GM12872 (cell line): ENCODE results near the gene FXYD5.

Experiments used
- TF ChIP-seq, protein P1 (sequence below): IDR thresholded peaks from 3 replicates; pipeline ENCODE4 v1.5.1; 2011; ENCODE audit warnings: low read depth, mild to moderate bottlenecking, low read length, moderate library complexity; ENCODE audit not compliant: insufficient read depth

The FXYD5 gene

DNA sequence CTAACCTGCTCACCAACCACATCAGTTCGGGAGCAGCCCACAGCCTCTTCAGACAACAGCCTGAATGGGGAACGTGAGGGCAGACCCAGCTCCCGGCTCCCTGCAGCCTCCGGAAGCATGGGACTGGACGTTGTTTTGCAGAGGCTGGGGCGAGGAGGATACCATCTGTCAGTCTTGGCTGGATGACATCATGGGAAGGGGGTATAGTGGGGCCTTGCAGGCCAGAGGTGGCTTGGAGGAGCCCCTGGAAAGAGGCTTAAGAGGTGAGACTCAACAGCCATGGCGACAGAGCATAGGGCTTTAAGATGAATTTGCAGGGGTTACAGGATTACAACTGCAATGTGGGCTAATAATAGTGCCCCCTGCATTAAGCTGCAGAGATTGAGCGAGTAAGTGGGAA lies 37.4 kb upstream of the FXYD5 start:
- TF ChIP-seq, protein P1, sequence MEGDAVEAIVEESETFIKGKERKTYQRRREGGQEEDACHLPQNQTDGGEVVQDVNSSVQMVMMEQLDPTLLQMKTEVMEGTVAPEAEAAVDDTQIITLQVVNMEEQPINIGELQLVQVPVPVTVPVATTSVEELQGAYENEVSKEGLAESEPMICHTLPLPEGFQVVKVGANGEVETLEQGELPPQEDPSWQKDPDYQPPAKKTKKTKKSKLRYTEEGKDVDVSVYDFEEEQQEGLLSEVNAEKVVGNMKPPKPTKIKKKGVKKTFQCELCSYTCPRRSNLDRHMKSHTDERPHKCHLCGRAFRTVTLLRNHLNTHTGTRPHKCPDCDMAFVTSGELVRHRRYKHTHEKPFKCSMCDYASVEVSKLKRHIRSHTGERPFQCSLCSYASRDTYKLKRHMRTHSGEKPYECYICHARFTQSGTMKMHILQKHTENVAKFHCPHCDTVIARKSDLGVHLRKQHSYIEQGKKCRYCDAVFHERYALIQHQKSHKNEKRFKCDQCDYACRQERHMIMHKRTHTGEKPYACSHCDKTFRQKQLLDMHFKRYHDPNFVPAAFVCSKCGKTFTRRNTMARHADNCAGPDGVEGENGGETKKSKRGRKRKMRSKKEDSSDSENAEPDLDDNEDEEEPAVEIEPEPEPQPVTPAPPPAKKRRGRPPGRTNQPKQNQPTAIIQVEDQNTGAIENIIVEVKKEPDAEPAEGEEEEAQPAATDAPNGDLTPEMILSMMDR: no peak

DNA sequence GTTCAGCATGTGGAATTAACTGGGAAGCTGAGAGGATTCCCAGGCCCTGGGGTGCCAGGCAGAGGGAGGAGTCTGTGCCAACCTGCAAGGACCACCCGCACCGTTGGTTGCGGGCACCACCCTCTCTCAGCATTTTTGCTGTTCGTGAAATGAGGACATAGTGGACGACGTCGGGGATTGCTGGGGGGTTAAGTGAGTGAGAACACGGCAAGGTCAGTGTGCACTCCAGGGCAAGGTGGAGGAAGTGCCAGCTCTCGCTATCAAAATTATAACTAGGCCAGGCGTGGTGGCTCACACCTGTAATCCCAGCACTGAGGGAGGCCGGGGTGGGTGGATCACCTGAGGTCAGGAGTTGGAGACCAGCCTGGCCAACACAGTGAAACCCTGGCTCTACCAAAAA lies 36.7 kb upstream of the FXYD5 start:
- TF ChIP-seq, protein P1: no peak

DNA sequence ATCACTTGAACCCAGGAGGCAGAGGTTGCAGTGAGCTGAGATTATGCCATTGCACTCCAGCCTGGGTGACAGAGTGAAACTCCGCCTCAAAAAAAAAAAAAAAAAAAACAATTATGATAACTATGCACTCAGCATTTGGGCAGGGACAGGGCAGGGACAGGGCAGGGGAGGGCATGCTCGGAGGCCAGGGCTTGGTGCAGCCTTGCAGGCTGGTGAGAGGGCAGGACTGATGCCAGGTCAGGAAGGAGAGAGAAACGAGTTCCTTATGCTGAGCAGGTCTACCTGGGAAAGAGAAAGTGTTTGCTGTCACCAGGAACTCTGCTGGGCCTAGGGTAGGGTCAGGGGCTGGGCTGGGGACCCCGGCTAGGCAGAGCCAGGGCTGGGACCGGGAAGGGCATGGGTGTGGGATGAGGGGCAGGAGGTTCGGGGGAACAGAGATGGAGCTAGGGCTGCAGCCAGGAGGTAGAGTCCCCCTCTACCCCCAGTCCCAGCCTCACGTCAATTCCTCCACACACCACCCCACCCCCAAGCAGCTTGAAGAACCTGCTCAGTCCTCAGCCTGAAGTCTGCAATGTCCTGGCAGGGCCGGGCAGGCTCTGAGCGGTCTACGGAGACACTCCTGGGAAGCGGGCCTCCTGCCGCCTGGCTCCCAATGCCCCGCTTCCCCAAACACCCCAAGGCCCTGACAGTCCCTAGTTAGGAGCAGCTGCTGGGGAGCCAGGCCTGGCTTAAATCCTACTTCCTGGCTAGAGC lies 36.1 kb upstream of the FXYD5 start:
- TF ChIP-seq, protein P1: no peak

DNA sequence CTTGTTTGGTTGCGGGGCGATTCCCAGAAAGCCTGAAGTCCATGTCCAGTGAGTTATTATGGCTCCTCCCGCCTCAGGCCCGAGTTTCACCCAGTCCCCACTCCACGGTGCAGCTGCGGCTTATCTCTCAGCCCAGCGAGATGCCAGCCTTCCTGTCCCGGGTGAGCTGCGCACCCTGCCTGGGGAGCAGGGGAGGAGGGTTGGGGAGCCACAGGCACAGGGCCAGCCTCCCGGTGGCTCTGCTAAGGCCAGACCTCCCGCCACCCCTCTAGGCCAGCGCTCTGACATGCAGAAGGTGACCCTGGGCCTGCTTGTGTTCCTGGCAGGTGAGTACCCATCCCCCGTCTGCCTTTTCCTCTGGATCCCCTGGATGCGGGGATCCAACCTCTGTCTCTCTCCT lies 35.4 kb upstream of the FXYD5 start:
- TF ChIP-seq, protein P1: no peak

DNA sequence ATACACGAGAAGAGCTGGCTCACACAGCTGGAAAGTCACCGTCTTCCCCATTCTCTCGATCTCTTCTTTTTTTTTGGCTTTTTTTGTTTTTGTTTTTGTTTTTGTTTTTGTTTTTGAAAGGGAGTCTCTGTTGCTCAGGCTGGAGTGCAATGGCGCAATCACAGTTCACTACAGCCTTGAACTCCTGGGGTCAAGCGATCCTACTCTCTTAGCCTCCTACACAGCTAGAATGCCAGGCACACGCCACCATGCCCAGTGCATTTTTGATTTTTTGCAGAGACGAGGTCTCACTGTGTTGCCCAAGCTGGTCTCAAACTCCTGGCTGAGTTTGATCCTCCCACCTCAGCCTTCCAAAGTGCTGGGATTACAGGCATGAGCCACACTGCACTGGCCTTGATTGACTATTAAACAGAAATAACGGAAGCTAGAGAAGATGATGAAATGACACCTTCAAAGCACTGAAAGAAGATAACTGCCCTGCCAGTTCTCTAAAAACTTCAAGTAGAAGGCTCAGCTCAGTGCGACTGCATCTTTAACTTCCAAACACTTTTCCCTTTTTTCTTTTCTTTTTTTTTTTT lies 34.9 kb upstream of the FXYD5 start:
- TF ChIP-seq, protein P1: no peak

DNA sequence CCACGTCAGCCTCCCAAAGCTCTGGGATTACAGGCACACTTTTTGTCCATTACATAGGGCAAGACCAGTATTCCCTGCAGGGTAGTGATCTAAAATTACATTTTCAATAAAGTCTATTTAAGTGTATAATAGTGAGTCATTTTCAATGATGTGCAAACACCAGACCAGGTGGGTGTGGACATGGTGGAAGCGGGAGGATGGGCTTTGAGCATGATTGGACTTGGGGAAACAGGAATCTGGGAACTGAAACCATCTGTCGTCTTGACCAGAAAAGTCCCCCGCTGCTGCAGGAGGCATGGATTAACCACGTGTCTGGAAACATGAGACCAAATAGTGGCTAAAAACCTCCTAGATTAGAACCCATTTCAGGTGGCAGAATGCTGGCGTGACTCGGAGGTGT lies 34.0 kb upstream of the FXYD5 start:
- TF ChIP-seq, protein P1: no peak

DNA sequence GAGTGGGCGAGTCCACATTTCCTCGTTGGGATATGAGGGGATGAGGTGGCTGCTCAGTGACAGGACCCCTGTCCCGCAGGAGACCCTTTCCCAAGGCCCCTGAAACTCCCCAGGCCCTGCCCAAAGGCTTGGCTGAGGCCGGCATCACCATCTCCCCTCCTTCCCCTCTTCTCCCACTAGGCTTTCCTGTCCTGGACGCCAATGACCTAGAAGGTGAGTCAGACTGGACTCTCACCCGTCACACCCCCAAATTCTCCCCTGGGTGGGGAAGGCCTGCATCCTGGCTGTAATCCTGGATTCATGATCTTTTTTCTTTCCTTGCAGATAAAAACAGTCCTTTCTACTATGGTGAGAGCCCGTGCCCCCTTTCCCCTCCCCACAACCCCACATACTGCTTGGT lies 33.6 kb upstream of the FXYD5 start:
- TF ChIP-seq, protein P1: no peak
